HCT116 (cell line): Measurements from ENCODE around the gene TFB2M. TPM values are rescaled to one million over a fixed set of nuclear protein-coding genes. Genes with fewer than 3 reads are reported as not detected.

Experiments
- ATAC-seq: fragments of 200-7000 bp; cut with Tn5 transposase; 2 replicates; pipeline ENCODE4 v1.9.1; 2020; ENCODE audit warnings: mild to moderate bottlenecking, moderate library complexity
- BruUV-seq: library from RNA; stranded (reverse); fragments of 400-500 nt; replicated peaks from 2 replicates; lab custom pipeline; 2021; lab: Mats Ljungman, UMichigan
- CTCF ChIA-PET: fragments of 300-600 bp; sonication (Branson Sonifier 250); formaldehyde crosslinking; loops from one replicate; lab custom pipeline; 2021; ENCODE audit warnings: antibody characterized with exemption; lab: Charles Lee
- POLR2A ChIA-PET: fragments of 300-600, 350-600 bp; sonication (Branson Sonifier 250); formaldehyde crosslinking; loops from one replicate; lab custom pipeline; 2021; ENCODE audit warnings: antibody characterized with exemption; lab: Charles Lee
- RAD21 ChIA-PET, 2 experiments: fragments of 300-600 bp; sonication (Branson Sonifier 250); formaldehyde crosslinking; loops; one replicate each; lab custom pipeline; 2023; ENCODE audit warnings: low total read pairs in 2 of 2; ENCODE audit not compliant: uncharacterized antibody in 2 of 2, unreplicated experiment in 2 of 2, low non-redundant PET in 1 of 2; lab: Charles Lee
- DNase-seq: peaks from one replicate; pipeline ENCODE4 v3.0.0-alpha.2; 2010; ENCODE audit warnings: low read depth, low spot score
- H2AFZ ChIP-seq: fragments of 200-600 bp; shearing (Covaris generic), sonication (generic); 2 replicates; pipeline ENCODE4 v1.6.1; 2017; ENCODE audit warnings: low read depth, mixed run types, mixed read lengths, antibody characterized with exemption, low read length; ENCODE audit not compliant: poor library complexity, severe bottlenecking
- H3K27ac ChIP-seq: 2 replicates; pipeline ENCODE4 v1.5.1; 2012; ENCODE audit warnings: low read depth, low read length
- H3K27me3 ChIP-seq: fragments of 200-600 bp; sonication (generic); 2 replicates; pipeline ENCODE4 v1.6.1; 2016; ENCODE audit warnings: mixed run types, low read length, mixed read lengths; ENCODE audit not compliant: insufficient read depth
- H3K36me3 ChIP-seq, 2 experiments: fragments of 200-500 bp in 1 of 2; fragments of 200-600 bp in 1 of 2; sonication (Bioruptor generic) in 1 of 2; sonication (generic) in 1 of 2; 2 replicates each; pipeline versions ENCODE4 v1.5.1 to v1.6.1; 2014 to 2016; ENCODE audit warnings: low read length in 2 of 2, inconsistent platforms in 1 of 2, mixed read lengths in 1 of 2, mixed run types in 1 of 2; ENCODE audit not compliant: insufficient read depth in 2 of 2, control insufficient read depth in 1 of 2
- H3K4me1 ChIP-seq, 2 experiments: fragments of 200-600 bp in 1 of 2; sonication (generic) in 1 of 2; 2 replicates each; pipeline versions ENCODE4 v1.5.1 to v1.6.1; 2012 to 2017; ENCODE audit warnings: low read length in 2 of 2, inconsistent platforms in 1 of 2, mild to moderate bottlenecking in 1 of 2, mixed read lengths in 1 of 2, mixed run types in 1 of 2, moderate library complexity in 1 of 2; ENCODE audit not compliant: insufficient read depth in 2 of 2, control insufficient read depth in 1 of 2
- H3K4me2 ChIP-seq: fragments of 200-600 bp; sonication (generic); 2 replicates; pipeline ENCODE4 v1.6.1; 2017; ENCODE audit warnings: mixed run types, low read length, mixed read lengths
- H3K4me3 ChIP-seq, 2 experiments: fragments of 200-600 bp in 1 of 2; sonication (generic) in 1 of 2; replicated peaks in 1 of 2; 2 replicates each; pipeline ENCODE4 v1.5.1; 2011 to 2016; ENCODE audit warnings: low read length in 2 of 2, control low read depth in 1 of 2, low read depth in 1 of 2, mild to moderate bottlenecking in 1 of 2, mixed read lengths in 1 of 2, mixed run types in 1 of 2
- H3K79me2 ChIP-seq: fragments of 200-600 bp; sonication (generic); 2 replicates; pipeline ENCODE4 v1.6.1; 2017; ENCODE audit warnings: mild to moderate bottlenecking, mixed run types, low read length, moderate library complexity, mixed read lengths; ENCODE audit not compliant: insufficient read depth
- H3K9ac ChIP-seq: fragments of 200-600 bp; sonication (generic); 2 replicates; pipeline ENCODE4 v1.6.1; 2016; ENCODE audit warnings: low read length, mixed read lengths
- H3K9me2 ChIP-seq: fragments of 200-600 bp; sonication (generic), shearing (Covaris generic); 2 replicates; pipeline ENCODE4 v1.6.1; 2017; ENCODE audit warnings: mixed run types, mild to moderate bottlenecking, moderate library complexity; ENCODE audit not compliant: insufficient read depth
- H3K9me3 ChIP-seq, 2 experiments: fragments of 200-500 bp in 1 of 2; fragments of 200-600 bp in 1 of 2; sonication (Bioruptor generic) in 1 of 2; sonication (generic) in 1 of 2; 2 replicates each; pipeline ENCODE4 v1.6.1; 2014 to 2017; ENCODE audit warnings: low read length in 2 of 2, mixed read lengths in 2 of 2, inconsistent platforms in 1 of 2, low read depth in 1 of 2, mild to moderate bottlenecking in 1 of 2, mixed run types in 1 of 2, moderate library complexity in 1 of 2; ENCODE audit not compliant: control insufficient read depth in 1 of 2, insufficient read depth in 1 of 2
- H4K20me1 ChIP-seq: fragments of 200-600 bp; sonication (generic), shearing (Covaris generic); 2 replicates; pipeline ENCODE4 v1.6.1; 2017; ENCODE audit warnings: mixed run types, mild to moderate bottlenecking, moderate library complexity; ENCODE audit not compliant: insufficient read depth
- EGR1 ChIP-seq: IDR thresholded peaks from 2 replicates; pipeline ENCODE4 v1.6.1; 2012; ENCODE audit warnings: low read depth
- EZH2 ChIP-seq: fragments of 200-600 bp; sonication (generic); IDR thresholded peaks from 2 replicates; pipeline ENCODE4 v1.6.1; 2017; ENCODE audit warnings: antibody characterized with exemption, mixed run types
- FOSL1 ChIP-seq: IDR thresholded peaks from 2 replicates; pipeline ENCODE4 v1.6.1; 2012; ENCODE audit warnings: low read depth
- MAX ChIP-seq: IDR thresholded peaks from 2 replicates; pipeline ENCODE4 v1.6.1; 2012
- POLR2A ChIP-seq: IDR thresholded peaks from 2 replicates; pipeline ENCODE4 v1.7.0; 2011; ENCODE audit warnings: borderline replicate concordance; ENCODE audit not compliant: insufficient read depth, insufficient read length; ENCODE audit errors: extremely low read depth
- POLR2AphosphoS5 ChIP-seq: IDR thresholded peaks from 2 replicates; pipeline ENCODE4 v1.6.1; 2011; ENCODE audit warnings: mild to moderate bottlenecking, low read depth, low read length, moderate library complexity
- RAD21 ChIP-seq: IDR thresholded peaks from 2 replicates; pipeline ENCODE4 v1.6.1; 2012; ENCODE audit warnings: low read depth, mild to moderate bottlenecking
- TCF7L2 ChIP-seq: IDR thresholded peaks from 2 replicates; pipeline ENCODE4 v1.7.0; 2011; ENCODE audit warnings: borderline replicate concordance, inconsistent platforms; ENCODE audit not compliant: insufficient read depth, insufficient read length; ENCODE audit errors: extremely low read depth
- YY1 ChIP-seq: IDR thresholded peaks from 2 replicates; pipeline ENCODE4 v1.6.1; 2011; ENCODE audit warnings: low read length, low read depth, moderate library complexity, mild to moderate bottlenecking; ENCODE audit not compliant: insufficient replicate concordance; ENCODE audit errors: extremely low read depth
- ZFX ChIP-seq: fragments of 450-650 bp; IDR thresholded peaks from 2 replicates; pipeline ENCODE4 v1.6.1; 2017
- ZNF274 ChIP-seq: fragments of 200-500 bp; sonication (Bioruptor generic); IDR thresholded peaks from 2 replicates; pipeline ENCODE4 v1.6.1; 2014; ENCODE audit warnings: mild to moderate bottlenecking, low read depth, low read length, inconsistent platforms
- intact Hi-C: fragments of 100-400 bp; cut with micrococcal nuclease; formaldehyde crosslinking; loops from 2 replicates; pipeline ENCODE4 v1.10.0; 2022
- total RNA-seq: library from RNA; stranded (reverse); gene quantifications from one replicate; pipeline ENCODE4 v1.2.1, GENCODE V29; 2021; ENCODE audit not compliant: unreplicated experiment
- TF ChIP-seq, protein P1 (sequence below): IDR thresholded peaks from 2 replicates; pipeline ENCODE4 v1.6.1; 2011; ENCODE audit warnings: mild to moderate bottlenecking, low read length, moderate library complexity; ENCODE audit not compliant: insufficient replicate concordance; ENCODE audit errors: extremely low read depth

Gene TFB2M
- total RNA-seq, 1 experiment from 2014 or later, result 24.4 TPM

- H3K27ac ChIP-seq, result no peak overlapping the region
- peaks cover 13 to 21% of the 10 kb centered on the region in 2 experiments; a peak in 3 of 4 replicates for H3K36me3 ChIP-seq
- no peaks in the 10 kb centered on the region for H3K79me2 ChIP-seq
- no peaks in the 10 kb centered on the region for H3K4me1 ChIP-seq
- CTCF ChIA-PET, result no interaction called here
- H3K27me3 ChIP-seq, result no peaks in the 10 kb centered on the region
- TF ChIP-seq TCF7L2 (no peak), POLR2AphosphoS5 (no peak), FOSL1 (no peak), EZH2 (no peak), RAD21 (no peak), EGR1 (no peak), YY1 (no peak), ZNF274 (no peak), MAX (no peak), ZFX (no peak), POLR2A (no peak)
- TF ChIP-seq, protein P1, sequence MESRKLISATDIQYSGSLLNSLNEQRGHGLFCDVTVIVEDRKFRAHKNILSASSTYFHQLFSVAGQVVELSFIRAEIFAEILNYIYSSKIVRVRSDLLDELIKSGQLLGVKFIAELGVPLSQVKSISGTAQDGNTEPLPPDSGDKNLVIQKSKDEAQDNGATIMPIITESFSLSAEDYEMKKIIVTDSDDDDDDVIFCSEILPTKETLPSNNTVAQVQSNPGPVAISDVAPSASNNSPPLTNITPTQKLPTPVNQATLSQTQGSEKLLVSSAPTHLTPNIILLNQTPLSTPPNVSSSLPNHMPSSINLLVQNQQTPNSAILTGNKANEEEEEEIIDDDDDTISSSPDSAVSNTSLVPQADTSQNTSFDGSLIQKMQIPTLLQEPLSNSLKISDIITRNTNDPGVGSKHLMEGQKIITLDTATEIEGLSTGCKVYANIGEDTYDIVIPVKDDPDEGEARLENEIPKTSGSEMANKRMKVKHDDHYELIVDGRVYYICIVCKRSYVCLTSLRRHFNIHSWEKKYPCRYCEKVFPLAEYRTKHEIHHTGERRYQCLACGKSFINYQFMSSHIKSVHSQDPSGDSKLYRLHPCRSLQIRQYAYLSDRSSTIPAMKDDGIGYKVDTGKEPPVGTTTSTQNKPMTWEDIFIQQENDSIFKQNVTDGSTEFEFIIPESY, result no peak
- H2AFZ ChIP-seq, result no peak overlapping the region
- H3K9me2 ChIP-seq, result no peaks in the 10 kb centered on the region
- H3K9me3 ChIP-seq, result no peaks in the 10 kb centered on the region
- BruUV-seq, result no TSS peak
- DNase-seq (no peak), ATAC-seq (no peak)
- no peak overlapping the region for H3K4me2 ChIP-seq
- RAD21 ChIA-PET, result no interaction called here
- POLR2A ChIA-PET, result no interaction called here
- H4K20me1 ChIP-seq, result no peaks in the 10 kb centered on the region
- no peak overlapping the region for H3K4me3 ChIP-seq
- H3K9ac ChIP-seq, result no peak overlapping the region
- intact Hi-C loops, result no loop called here
Measured at GRCh38 chr1:246537887-246538286, 28.2 kb downstream of the TFB2M start.
